Astrocyte of the cerebellum (primary cell): ENCODE results near the gene TMEM131.

ENCODE experiments used
- DNase-seq: peaks from one replicate; pipeline ENCODE4 v3.0.0-alpha.2; 2011; ENCODE audit warnings: low read depth
- H3K4me3 ChIP-seq: 2 replicates; pipeline ENCODE4 v1.5.1; 2011; ENCODE audit warnings: mild to moderate bottlenecking, low read depth, low read length, moderate library complexity
- in situ Hi-C: cut with HindIII; loops from 2 replicates; pipeline ENCODE4 v1.10.0; 2017; ENCODE audit warnings: low sequenced_read_pairs
- TF ChIP-seq, protein P1 (sequence below): IDR thresholded peaks from 2 replicates; pipeline ENCODE4 v1.5.1; 2012; ENCODE audit warnings: low read length, low read depth, moderate library complexity, mild to moderate bottlenecking; ENCODE audit errors: missing control alignments

The TMEM131 gene

DNA sequence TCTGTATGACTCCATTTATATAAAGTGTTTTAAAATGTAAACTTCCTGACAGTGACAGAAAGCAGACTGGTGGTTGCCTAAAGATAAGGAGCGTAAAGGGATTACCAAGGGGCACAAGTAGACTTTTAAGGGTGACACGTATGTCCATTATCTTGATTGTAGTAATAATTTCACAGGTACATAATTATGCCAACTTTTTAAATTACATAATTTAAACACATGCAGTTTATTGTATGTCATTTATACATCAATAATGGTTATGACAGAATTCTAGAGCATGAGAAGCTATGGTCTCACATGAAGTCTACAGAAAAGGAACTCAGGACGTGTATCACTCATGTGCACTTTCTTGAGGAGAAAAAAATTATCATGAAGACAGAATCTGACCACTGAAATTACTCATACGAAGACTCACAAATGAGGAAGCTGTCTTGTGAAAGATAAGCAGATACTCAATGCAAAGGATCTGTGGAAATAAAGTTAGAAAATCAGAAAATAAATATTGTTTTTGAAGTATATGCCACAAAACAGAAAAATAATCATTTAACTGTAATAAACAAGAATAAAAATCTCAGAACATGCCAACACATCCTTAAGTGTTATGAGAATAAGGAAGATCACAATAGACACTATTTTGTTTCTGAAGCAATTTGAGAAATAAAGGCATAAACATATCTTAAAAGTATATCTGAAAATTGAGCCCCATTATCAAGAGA is 84.4 kb downstream of the TMEM131 start:
- TF ChIP-seq, protein P1, sequence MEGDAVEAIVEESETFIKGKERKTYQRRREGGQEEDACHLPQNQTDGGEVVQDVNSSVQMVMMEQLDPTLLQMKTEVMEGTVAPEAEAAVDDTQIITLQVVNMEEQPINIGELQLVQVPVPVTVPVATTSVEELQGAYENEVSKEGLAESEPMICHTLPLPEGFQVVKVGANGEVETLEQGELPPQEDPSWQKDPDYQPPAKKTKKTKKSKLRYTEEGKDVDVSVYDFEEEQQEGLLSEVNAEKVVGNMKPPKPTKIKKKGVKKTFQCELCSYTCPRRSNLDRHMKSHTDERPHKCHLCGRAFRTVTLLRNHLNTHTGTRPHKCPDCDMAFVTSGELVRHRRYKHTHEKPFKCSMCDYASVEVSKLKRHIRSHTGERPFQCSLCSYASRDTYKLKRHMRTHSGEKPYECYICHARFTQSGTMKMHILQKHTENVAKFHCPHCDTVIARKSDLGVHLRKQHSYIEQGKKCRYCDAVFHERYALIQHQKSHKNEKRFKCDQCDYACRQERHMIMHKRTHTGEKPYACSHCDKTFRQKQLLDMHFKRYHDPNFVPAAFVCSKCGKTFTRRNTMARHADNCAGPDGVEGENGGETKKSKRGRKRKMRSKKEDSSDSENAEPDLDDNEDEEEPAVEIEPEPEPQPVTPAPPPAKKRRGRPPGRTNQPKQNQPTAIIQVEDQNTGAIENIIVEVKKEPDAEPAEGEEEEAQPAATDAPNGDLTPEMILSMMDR: no peak
- no peak overlapping the region for H3K4me3 ChIP-seq
- no peak for DNase-seq
- in situ Hi-C loops: no loop called here

DNA sequence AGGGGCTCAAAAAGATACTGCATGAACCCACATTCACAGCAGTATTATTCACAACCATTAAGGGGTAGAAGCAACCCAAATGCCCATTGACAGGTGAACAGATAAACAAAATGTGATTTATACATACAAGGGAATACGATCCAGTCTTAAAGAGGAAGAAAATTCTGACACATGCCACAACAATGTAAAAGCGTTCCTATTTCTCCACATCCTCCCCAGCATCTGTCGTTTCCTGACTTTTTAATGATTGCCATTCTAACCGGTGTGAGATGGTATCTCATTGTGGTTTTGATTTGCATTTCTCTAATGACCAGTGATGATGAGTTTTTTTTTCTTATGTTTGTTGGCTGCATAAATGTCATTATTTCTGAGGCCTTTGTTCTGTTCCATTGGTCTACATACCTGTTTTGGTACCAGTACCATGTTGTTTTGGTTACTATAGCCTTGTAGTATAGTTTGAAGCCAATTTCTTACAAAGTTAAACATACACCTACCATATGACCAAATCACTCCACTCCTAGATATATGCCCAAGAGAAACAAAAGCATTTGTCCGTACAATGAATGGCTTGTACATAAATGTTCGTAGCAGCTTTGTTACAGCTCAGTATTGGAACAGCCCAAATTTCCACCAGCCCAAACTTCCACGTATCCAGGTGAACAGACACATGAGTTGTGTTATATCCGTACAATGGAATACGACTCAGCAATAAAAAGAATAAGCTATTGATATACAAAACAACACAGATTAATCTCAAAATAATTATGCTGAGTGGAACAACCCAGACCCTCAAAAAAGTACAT is 85.1 kb downstream of the TMEM131 start:
- no peak overlapping the region for H3K4me3 ChIP-seq
- in situ Hi-C loops: no loop called here
- DNase-seq: no peak
- TF ChIP-seq, protein P1: no peak

DNA sequence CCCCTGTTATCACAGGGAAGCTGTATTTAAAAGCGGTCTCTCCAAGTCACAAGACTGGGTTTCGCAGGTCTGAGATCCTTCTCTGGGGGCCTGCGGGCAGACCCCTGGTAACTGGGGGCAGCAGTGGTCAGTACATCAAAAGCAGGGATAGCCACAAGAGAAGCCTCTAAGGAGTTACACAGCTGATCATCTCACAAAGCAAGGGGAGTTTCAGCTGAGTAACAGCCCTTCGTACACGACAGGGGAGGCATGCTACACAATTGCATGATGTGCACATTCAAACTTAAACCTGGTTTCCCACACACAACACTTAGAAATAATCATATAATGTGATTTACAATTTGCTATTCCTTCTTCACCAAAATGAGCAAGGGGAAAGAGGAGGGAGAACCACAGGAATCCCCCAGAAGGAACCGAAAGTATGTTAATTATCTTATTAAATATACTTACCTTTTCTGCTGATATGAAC is 87.5 kb downstream of the TMEM131 start:
- H3K4me3 ChIP-seq: no peak overlapping the region
- TF ChIP-seq, protein P1: no peak
- DNase-seq: no peak
- in situ Hi-C loops: no loop called here

DNA sequence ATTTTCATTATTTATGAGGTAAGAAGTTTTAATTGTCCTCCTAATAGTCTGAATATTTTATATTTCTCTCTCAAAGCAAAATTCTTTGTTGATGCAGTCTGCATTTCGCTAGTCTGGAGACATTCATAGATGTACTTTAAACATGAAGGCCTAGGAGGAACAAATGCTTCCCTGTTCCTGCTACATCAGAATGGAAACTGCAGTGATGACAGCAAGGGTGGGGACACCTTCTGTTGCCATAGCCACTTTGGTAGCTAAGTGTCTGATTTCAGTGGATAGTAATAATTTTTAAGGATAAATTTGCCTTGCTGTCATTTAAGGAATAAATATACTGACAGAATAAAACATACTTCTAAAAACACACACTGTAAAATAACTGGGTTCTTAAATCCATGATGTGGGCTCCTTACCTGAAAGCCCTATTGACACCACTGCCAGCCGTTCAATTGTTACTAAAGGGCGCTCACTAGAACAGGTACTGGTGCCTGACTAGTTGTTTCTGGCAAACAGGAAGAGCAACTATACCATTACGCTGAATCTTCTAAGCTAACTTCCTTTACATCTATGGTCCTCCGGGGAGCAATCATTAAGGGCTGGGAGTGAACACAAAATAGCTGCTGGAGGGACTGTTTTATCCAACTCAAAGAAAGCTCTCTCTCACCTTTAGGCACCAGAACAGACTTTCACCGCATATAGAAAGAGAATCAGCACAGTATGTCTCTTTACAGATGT is 88.2 kb downstream of the TMEM131 start:
- DNase-seq: no peak
- in situ Hi-C loops: no loop called here
- no peak overlapping the region for H3K4me3 ChIP-seq
- TF ChIP-seq, protein P1: no peak

DNA sequence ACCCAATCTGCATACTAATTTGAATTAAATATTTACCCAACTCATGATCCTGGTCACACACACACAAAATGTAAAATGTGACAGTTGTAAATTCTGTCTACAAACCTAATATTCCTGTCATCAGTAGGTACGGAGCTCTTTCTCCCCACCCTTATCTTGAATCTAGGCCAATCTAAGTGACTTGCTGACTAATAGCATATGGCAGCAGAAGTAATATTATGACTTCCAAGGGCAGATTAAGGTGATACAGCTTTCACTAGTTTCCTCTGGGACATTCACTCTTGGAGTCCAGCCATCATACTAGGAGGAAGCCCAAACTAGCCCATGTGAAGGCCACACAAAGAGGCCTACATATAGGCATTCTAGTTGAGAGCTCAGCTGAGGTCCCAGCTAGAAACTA is 89.4 kb downstream of the TMEM131 start:
- in situ Hi-C loops: no loop called here
- H3K4me3 ChIP-seq: no peak overlapping the region
- no peak for DNase-seq
- TF ChIP-seq, protein P1: no peak

DNA sequence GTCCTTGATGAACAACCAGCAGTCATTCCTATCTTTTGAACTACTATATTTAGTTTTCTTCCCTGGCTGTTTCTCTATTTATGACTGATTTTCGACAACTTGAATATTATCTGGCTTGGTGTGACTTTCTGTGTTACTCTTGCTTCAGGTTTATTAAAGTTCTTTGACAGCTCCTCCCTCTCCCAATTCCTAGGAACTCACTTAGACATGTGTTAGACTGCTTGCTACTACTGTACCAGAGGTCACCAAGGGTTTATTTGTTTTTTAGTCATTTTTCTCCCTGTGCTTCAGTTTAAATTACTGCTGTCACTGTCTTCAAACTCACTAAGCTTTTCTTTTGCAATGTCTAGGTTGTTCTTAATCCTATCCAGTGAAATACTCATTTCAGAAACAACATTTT is 90.5 kb downstream of the TMEM131 start:
- in situ Hi-C loops: no loop called here
- DNase-seq: no peak
- TF ChIP-seq, protein P1: no peak
- no peak overlapping the region for H3K4me3 ChIP-seq
